Lower leg skin (tissue), 3 donors: Measurements from ENCODE around the gene AURKA.

Experiments used
- POLR2A ChIP-seq, 2 donors: fragments of 450-650 bp; IDR thresholded peaks; one replicate each; pipeline ENCODE4 v1.6.1; 2016 to 2017; ENCODE audit warnings: antibody characterized with exemption in 2 of 2, mild to moderate bottlenecking in 1 of 2, moderate library complexity in 1 of 2
- TF ChIP-seq, protein P1 (sequence below), 3 donors: fragments of 450-650 bp; IDR thresholded peaks; one replicate each; pipeline ENCODE4 v1.5.1; 2016; ENCODE audit warnings: antibody characterized with exemption in 3 of 3, mild to moderate bottlenecking in 3 of 3, moderate library complexity in 2 of 3

GRCh38 chr20:56420940-56421688, 29.1 kb upstream of the AURKA start:
- TF ChIP-seq, protein P1, sequence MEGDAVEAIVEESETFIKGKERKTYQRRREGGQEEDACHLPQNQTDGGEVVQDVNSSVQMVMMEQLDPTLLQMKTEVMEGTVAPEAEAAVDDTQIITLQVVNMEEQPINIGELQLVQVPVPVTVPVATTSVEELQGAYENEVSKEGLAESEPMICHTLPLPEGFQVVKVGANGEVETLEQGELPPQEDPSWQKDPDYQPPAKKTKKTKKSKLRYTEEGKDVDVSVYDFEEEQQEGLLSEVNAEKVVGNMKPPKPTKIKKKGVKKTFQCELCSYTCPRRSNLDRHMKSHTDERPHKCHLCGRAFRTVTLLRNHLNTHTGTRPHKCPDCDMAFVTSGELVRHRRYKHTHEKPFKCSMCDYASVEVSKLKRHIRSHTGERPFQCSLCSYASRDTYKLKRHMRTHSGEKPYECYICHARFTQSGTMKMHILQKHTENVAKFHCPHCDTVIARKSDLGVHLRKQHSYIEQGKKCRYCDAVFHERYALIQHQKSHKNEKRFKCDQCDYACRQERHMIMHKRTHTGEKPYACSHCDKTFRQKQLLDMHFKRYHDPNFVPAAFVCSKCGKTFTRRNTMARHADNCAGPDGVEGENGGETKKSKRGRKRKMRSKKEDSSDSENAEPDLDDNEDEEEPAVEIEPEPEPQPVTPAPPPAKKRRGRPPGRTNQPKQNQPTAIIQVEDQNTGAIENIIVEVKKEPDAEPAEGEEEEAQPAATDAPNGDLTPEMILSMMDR (IDR thresholded peaks at IDR 0.05) = no peak
- no peak for TF ChIP-seq POLR2A (IDR thresholded peaks at IDR 0.05)
